Spleen (tissue), 11 donors: ENCODE measurements around the gene YTHDC1. TPM values are rescaled to one million over a fixed set of nuclear protein-coding genes. Genes with fewer than 3 reads are reported as not detected.

Experiments
- DNase-seq: peaks from one replicate; pipeline ENCODE4 v3.0.0-alpha.2; 2020
- H3K27ac ChIP-seq, 8 donors: fragments of 200-600 bp; sonication (generic) in 7 of 8; 1 replicate in 4 of 8; 2 replicates in 4 of 8; pipeline versions ENCODE4 v1.5.0 to v1.8.0; 2016 to 2021; ENCODE audit warnings: inconsistent platforms in 4 of 8, mild to moderate bottlenecking in 4 of 8, moderate library complexity in 1 of 8
- H3K27me3 ChIP-seq, 7 donors: fragments of 200-600 bp; sonication (generic) in 6 of 7; replicated peaks in 1 of 7; 1 replicate in 4 of 7; 2 replicates in 3 of 7; pipeline versions ENCODE4 v1.5.0 to v1.8.0; 2016 to 2021; ENCODE audit warnings: inconsistent platforms in 3 of 7, mild to moderate bottlenecking in 1 of 7
- H3K36me3 ChIP-seq, 6 donors: fragments of 200-600 bp; sonication (generic) in 5 of 6; 1 replicate in 4 of 6; 2 replicates in 2 of 6; pipeline versions ENCODE4 v1.5.0 to v1.8.0; 2016 to 2021; ENCODE audit warnings: inconsistent platforms in 2 of 6
- H3K4me1 ChIP-seq, 6 donors: fragments of 200-600 bp; sonication (generic) in 5 of 6; 1 replicate in 3 of 6; 2 replicates in 3 of 6; pipeline versions ENCODE4 v1.5.0 to v1.8.0; 2016 to 2021; ENCODE audit warnings: inconsistent platforms in 3 of 6
- H3K4me3 ChIP-seq, 8 donors: fragments of 200-600 bp; sonication (generic) in 7 of 8; 1 replicate in 4 of 8; 2 replicates in 4 of 8; pipeline versions ENCODE4 v1.5.0 to v1.8.0; 2016 to 2021; ENCODE audit warnings: inconsistent platforms in 4 of 8, mild to moderate bottlenecking in 4 of 8, moderate library complexity in 2 of 8
- H3K9me3 ChIP-seq, 8 donors: fragments of 200-600 bp; sonication (generic) in 7 of 8; 1 replicate in 4 of 8; 2 replicates in 4 of 8; pipeline versions ENCODE4 v1.5.0 to v1.8.0; 2016 to 2021; ENCODE audit warnings: inconsistent platforms in 4 of 8
- POLR2A ChIP-seq, 3 donors: fragments of 450-650 bp; IDR thresholded peaks; one replicate each; pipeline ENCODE4 v1.5.1; 2017; ENCODE audit warnings: antibody characterized with exemption in 3 of 3, mild to moderate bottlenecking in 1 of 3
- POLR2AphosphoS5 ChIP-seq, 3 donors: sonication (generic); formaldehyde crosslinking; IDR thresholded peaks; one replicate each; pipeline ENCODE4 v1.5.1; 2017; ENCODE audit warnings: antibody characterized with exemption in 3 of 3
- WGBS, 5 donors: extraction: QIAGEN DNeasy Blood & Tissue Kit in 3 of 5; methylation state at CpG; one replicate each; pipeline versions ENCODE4 v1.1.5 to v1.1.7; 2013 to 2018; 5-methylcytosine and 5-hydroxymethylcytosine counted together
- intact Hi-C: fragments of 100-400 bp; cut with DNase I; formaldehyde crosslinking; loops from one replicate; pipeline ENCODE4 v1.15.0; 2023; ENCODE audit warnings: low total_unique reads
- polyA plus RNA-seq, 3 donors: library from polyadenylated mRNA; stranded (reverse); fragments of 200-250 nt; gene quantifications; one replicate each; pipeline ENCODE4 v1.2.1, GENCODE V29; 2013
- total RNA-seq, 7 donors: library from RNA; depleted of rRNA in 3 of 7; stranded (reverse); fragments of >200 nt in 3 of 7; fragmentation: NEBNext Ultra II Directional in 4 of 7; extraction: Animal tissue kit (Norgen Biotek cat#: 25700) in 4 of 7; gene quantifications; one replicate each; pipeline versions ENCODE4 v1.1.0 to v1.2.1, GENCODE V29; 2016 to 2021
- TF ChIP-seq, protein P1 (sequence below), 11 experiments: fragments of 200-600 bp in 7 of 11; fragments of 450-650 bp in 4 of 11; sonication (generic) in 4 of 11; IDR thresholded peaks in 8 of 11; conservative IDR thresholded peaks in 3 of 11; 1 replicate in 7 of 11; 2 replicates in 4 of 11; pipeline versions ENCODE4 v1.4.0 to v1.8.0; 2016 to 2021; ENCODE audit warnings: antibody characterized with exemption in 11 of 11, inconsistent platforms in 4 of 11, mild to moderate bottlenecking in 1 of 11
- donor health status: healthy with polysubstance abuse.
- donor health status: DM: no; HTN: no; CAD: no; lungs with moderate emphysema.
- donor health status: DM: no; HTN: no; CAD: no.
- donor health status: Bipolar disorder and iron deficiency.
- donor health status: healthy.
- donor health status: DM: no; HTN: no; CAD: no.
- donor health status: DM: yes; HTN: yes; CAD: no.

YTHDC1 gene
- total and polyA plus RNA-seq, 10 donors, result 36.3 to 110 (median 88.5) TPM

DNA sequence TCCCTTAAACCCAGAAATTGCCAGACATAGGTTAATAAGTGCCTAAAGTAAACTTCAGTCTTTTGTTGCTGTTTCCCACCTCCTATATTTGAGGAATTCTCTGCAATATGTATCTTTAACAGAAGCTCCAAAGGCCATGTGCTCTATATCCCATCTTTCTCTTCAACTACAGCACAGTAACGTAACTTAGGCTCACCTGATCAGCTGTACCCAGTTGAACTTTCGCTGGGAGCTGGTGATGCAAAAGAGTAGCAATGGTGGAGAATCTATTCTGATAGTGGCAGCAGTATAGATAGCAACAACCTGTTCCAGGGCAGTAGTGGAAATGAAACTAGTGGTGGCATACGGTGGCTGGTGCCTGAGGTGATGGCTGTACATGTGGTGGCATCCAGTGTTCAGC lies 33.2 kb upstream of the YTHDC1 start:
- Histone ChIP-seq H3K4me3 (no peak overlapping the region), H3K27me3 (peaks cover 0 to 24% (median 0%) of the 10 kb centered on the region in 7 donors), H3K36me3 (no peaks in the 10 kb centered on the region), H3K9me3 (no peaks in the 10 kb centered on the region), H3K27ac (no peak overlapping the region), H3K4me1 (no peaks in the 10 kb centered on the region)
- WGBS, 5 donors, result 47 to 58% (median 54%) methylated on average over 3 of the region's 3 CpGs
- no peak for TF ChIP-seq POLR2AphosphoS5 (IDR thresholded peaks at IDR 0.05)
- TF ChIP-seq, protein P1, sequence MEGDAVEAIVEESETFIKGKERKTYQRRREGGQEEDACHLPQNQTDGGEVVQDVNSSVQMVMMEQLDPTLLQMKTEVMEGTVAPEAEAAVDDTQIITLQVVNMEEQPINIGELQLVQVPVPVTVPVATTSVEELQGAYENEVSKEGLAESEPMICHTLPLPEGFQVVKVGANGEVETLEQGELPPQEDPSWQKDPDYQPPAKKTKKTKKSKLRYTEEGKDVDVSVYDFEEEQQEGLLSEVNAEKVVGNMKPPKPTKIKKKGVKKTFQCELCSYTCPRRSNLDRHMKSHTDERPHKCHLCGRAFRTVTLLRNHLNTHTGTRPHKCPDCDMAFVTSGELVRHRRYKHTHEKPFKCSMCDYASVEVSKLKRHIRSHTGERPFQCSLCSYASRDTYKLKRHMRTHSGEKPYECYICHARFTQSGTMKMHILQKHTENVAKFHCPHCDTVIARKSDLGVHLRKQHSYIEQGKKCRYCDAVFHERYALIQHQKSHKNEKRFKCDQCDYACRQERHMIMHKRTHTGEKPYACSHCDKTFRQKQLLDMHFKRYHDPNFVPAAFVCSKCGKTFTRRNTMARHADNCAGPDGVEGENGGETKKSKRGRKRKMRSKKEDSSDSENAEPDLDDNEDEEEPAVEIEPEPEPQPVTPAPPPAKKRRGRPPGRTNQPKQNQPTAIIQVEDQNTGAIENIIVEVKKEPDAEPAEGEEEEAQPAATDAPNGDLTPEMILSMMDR (IDR thresholded peaks at IDR 0.05 in 8 of 11, conservative IDR thresholded peaks at IDR 0.05 in 3 of 11), result no peak
- no peak for TF ChIP-seq POLR2A (IDR thresholded peaks at IDR 0.05)
- DNase-seq, result no peak
- intact Hi-C loops, result no loop called here

DNA sequence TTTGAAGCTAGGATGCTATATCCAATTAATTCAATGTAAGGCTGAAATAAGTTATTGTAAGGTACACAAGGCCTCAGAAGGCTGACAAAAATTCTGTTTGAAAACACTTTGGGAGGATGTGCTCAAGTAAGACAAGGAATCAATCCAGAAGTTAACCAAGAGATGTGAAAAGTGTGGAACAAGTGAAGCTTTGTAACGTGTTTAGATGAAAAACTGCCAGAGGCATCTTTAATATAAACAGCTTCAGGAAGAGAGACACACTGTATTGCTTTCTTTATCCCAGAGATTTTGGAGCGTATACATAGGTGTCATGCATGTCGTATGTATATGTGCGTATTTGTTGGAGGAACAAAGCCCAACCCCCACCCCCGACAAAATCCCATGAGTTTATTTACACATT lies 28.3 kb upstream of the YTHDC1 start:
- no peak for TF ChIP-seq POLR2AphosphoS5 (IDR thresholded peaks at IDR 0.05)
- TF ChIP-seq, protein P1 (IDR thresholded peaks at IDR 0.05 in 8 of 11, conservative IDR thresholded peaks at IDR 0.05 in 3 of 11), result no peak
- no peak for TF ChIP-seq POLR2A (IDR thresholded peaks at IDR 0.05)
- intact Hi-C loops, result no loop called here
- peaks cover 0 to 16% (median 9%) of the 10 kb centered on the region in 6 donors for H3K4me1 ChIP-seq
- H3K27me3 ChIP-seq, result peaks cover 0 to 28% (median 4%) of the 10 kb centered on the region in 7 donors
- 81 to 89% (median 84%) methylated on average over 5 of the region's 5 CpGs for WGBS, 5 donors
- H3K9me3 ChIP-seq, result no peaks in the 10 kb centered on the region
- no peak overlapping the region for H3K27ac ChIP-seq
- DNase-seq, result no peak
- no peak overlapping the region for H3K4me3 ChIP-seq
- no peaks in the 10 kb centered on the region for H3K36me3 ChIP-seq

DNA sequence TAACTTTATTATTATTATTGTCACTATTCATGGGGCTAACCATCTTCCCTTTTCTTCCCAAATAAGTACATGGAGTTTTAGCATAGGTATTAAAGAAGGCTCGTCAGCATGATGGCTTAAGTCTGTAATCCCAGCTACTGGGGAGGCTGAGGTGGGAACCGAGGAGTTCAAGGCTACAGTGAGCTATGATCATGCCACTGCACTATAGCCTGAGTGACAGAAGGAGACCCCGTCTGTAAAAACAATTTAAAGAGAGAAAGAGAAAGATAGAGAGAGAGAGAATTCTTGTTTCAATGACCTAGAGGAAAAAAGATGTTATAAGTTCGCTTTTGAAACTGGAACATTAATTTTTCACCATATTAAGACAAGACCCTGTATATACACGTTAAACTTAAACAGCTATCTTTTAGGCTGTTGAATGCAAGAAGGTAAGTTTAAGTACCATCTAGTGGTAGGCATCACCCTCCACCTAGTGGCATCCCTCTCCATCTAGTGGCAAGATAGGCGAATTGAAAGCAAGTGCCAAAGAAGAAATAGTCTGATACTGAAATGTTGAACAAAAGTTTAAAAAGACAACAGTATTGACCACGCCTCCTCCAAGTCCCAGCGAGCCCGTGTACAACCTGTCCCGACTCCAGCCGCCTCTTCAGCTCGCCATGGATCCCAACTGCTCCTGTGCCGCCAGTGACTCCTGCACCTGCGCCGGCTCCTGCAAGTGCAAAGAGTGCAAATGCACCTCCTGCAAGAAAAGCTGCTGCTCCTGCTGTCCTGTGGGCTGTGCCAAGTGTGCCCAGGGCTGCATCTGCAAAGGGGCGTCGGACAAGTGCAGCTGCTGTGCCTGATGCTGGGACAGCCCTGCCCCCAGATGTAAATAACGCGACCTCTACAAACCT lies 26.0 kb upstream of the YTHDC1 start:
- H3K4me3 ChIP-seq, result peak overlapping the region in 2 of 8 donors; percentile 8 to 63
- no peak overlapping the region for H3K27ac ChIP-seq
- peaks cover 0 to 16% (median 9%) of the 10 kb centered on the region in 6 donors for H3K4me1 ChIP-seq
- no peaks in the 10 kb centered on the region for H3K9me3 ChIP-seq
- H3K27me3 ChIP-seq, result peaks cover 0 to 20% (median 4%) of the 10 kb centered on the region in 7 donors
- intact Hi-C loops, result loop anchor here (2.0 kb wide), 1 partner anchor 103 kb away; no protein-coding TSS in a partner anchor
- 14 to 20% (median 18%) methylated on average over 19 of the region's 19 CpGs for WGBS, 5 donors
- no peaks in the 10 kb centered on the region for H3K36me3 ChIP-seq
- TF ChIP-seq POLR2A (IDR thresholded peaks at IDR 0.05) (no peak), POLR2AphosphoS5 (IDR thresholded peaks at IDR 0.05) (no peak)
- TF ChIP-seq, protein P1 (IDR thresholded peaks at IDR 0.05 in 8 of 11, conservative IDR thresholded peaks at IDR 0.05 in 3 of 11), result peak; percentile 54 to 80 (median 77)
- DNase-seq, result peak; percentile 81

DNA sequence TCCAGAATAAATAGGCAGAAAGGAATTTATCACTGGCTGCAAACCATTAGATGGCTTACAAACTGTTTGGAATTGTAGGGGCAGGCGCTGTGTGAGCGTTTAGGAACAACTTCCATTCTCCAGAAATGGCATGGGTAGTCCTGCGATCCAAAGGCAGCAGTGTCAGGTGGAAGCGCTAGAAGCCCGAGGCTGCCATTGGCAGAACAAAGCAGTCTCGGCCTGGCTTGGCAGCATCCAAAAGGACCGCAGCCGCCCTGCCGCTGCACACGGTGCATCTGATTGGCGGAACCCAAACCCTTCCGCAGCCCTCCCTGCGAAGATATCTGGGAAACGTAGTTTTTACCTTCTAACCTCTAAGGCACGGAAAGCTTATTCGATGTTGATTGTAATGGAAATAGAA lies 23.6 kb upstream of the YTHDC1 start:
- TF ChIP-seq, protein P1 (IDR thresholded peaks at IDR 0.05 in 8 of 11, conservative IDR thresholded peaks at IDR 0.05 in 3 of 11), result no peak
- no peak for TF ChIP-seq POLR2A (IDR thresholded peaks at IDR 0.05)
- peak; percentile 58 to 73 (median 70) for TF ChIP-seq POLR2AphosphoS5 (IDR thresholded peaks at IDR 0.05)
- Histone ChIP-seq H3K9me3 (no peaks in the 10 kb centered on the region), H3K4me3 (peak overlapping the region in 4 of 8 donors; percentile 12 to 59 (median 18)), H3K36me3 (no peaks in the 10 kb centered on the region), H3K27me3 (peaks cover 0 to 17% (median 4%) of the 10 kb centered on the region in 7 donors), H3K27ac (peak overlapping the region in 1 of 8 donors; percentile 39), H3K4me1 (peaks cover 0 to 20% (median 9%) of the 10 kb centered on the region in 6 donors)
- WGBS, 5 donors, result 10 to 18% (median 16%) methylated on average over 16 of the region's 16 CpGs
- intact Hi-C loops, result no loop called here
- DNase-seq, result peak; percentile 89
